ENCODE data around the gene ZNF697. TPM values are rescaled to one million over a fixed set of nuclear protein-coding genes. Genes with fewer than 3 reads are reported as not detected.

ZNF697 gene
- total RNA-seq, 1 donor from 2014 or later = 46.1 TPM

GRCh38 chr1:119595168-119595567 lies 52.9 kb downstream of the ZNF697 start:
- no peaks in the 10 kb centered on the region for H3K36me3 ChIP-seq (ENCODE audit: insufficient read depth, low read length)
- peaks cover 8% of the 10 kb centered on the region for H3K27me3 ChIP-seq (ENCODE audit: insufficient read depth, low read length)
- no peak overlapping the region for H3K4me2 ChIP-seq (ENCODE audit: low read length)
- H3K27ac ChIP-seq (ENCODE audit: low read depth, low read length) = no peak overlapping the region
- H3K4me1 ChIP-seq (ENCODE audit: insufficient read depth, low read length) = no peaks in the 10 kb centered on the region
- H3K9me3 Mint-ChIP-seq (ENCODE audit: unreplicated experiment) = peaks cover 3% of the 10 kb centered on the region
- peaks cover 6% of the 10 kb centered on the region for H3K36me3 Mint-ChIP-seq (ENCODE audit: low read depth, unreplicated experiment)
- no peak overlapping the region for H2AFZ ChIP-seq (ENCODE audit: low read depth, low read length)
- no peak overlapping the region for H3K27ac Mint-ChIP-seq (ENCODE audit: unreplicated experiment)
- H3K4me1 Mint-ChIP-seq (ENCODE audit: low read depth, unreplicated experiment) = peaks cover 31% of the 10 kb centered on the region
- H3K9me3 ChIP-seq (ENCODE audit: insufficient read depth, low read depth, low read length) = no peaks in the 10 kb centered on the region
- H3K4me3 Mint-ChIP-seq (ENCODE audit: unreplicated experiment) = no peak overlapping the region
- no peaks in the 10 kb centered on the region for H4K20me1 ChIP-seq (ENCODE audit: insufficient read depth, low read length)
- DNase-seq (ENCODE audit: low read depth) (no peak), FAIRE-seq (no peak)
- no peaks in the 10 kb centered on the region for H3K79me2 ChIP-seq (ENCODE audit: insufficient read depth, low read length)
- TF ChIP-seq, protein P1, sequence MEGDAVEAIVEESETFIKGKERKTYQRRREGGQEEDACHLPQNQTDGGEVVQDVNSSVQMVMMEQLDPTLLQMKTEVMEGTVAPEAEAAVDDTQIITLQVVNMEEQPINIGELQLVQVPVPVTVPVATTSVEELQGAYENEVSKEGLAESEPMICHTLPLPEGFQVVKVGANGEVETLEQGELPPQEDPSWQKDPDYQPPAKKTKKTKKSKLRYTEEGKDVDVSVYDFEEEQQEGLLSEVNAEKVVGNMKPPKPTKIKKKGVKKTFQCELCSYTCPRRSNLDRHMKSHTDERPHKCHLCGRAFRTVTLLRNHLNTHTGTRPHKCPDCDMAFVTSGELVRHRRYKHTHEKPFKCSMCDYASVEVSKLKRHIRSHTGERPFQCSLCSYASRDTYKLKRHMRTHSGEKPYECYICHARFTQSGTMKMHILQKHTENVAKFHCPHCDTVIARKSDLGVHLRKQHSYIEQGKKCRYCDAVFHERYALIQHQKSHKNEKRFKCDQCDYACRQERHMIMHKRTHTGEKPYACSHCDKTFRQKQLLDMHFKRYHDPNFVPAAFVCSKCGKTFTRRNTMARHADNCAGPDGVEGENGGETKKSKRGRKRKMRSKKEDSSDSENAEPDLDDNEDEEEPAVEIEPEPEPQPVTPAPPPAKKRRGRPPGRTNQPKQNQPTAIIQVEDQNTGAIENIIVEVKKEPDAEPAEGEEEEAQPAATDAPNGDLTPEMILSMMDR (IDR thresholded peaks at IDR 0.05; ENCODE audit: insufficient read depth, low read depth, low read length) = no peak
- TF ChIP-seq EZH2 (IDR thresholded peaks at IDR 0.05; ENCODE audit: insufficient read depth, low read length) = no peak
- H3K4me3 ChIP-seq (ENCODE audit: insufficient read depth, low read depth, low read length) = no peak overlapping the region
- H3K9ac ChIP-seq (ENCODE audit: low read length) = no peak overlapping the region
- H3K27me3 Mint-ChIP-seq (ENCODE audit: low read depth, unreplicated experiment) = no peaks in the 10 kb centered on the region

DNA sequence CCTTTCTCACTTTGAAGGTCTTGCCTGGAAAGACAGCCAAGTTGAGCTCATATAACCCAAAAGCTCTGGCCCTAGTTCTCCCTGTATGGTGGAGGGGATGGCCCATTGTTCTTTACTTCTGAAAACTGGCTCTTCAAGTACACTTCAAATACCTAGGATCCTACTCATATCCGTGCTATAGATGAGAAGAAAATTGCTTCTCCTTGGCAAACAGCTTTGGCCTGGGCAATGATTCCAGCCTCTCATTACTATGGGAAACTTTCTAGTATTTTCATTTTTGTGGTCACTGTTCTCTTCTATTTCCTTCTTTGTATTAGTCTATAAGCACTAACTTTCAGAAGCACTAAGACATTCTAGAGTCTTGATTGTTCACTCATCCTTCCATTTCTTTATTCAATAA lies 53.7 kb downstream of the ZNF697 start:
- peak; percentile 87 for DNase-seq (ENCODE audit: low read depth)
- no peak overlapping the region for H3K27ac ChIP-seq (ENCODE audit: low read depth, low read length)

DNA sequence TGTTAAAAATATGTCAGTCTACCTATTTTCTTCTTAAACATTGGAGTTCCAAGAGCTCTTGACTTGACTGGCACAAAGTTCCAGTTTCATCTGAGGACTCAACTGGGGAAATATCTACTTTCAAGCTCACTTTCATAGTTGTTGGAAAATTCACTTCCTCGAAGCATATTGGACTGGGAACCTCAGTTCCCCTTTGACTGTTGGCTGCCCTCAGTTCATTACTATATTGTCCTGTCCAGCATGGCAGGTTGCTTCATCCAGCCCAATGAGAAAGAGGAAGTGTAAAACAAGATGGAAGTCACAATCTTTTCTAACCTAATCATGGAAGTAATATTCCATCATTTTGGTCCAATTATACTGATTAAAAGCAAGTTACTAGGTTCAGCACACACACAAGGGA lies 54.3 kb downstream of the ZNF697 start:
- H3K9me3 ChIP-seq (ENCODE audit: insufficient read depth, low read depth, low read length) = no peaks in the 10 kb centered on the region
- H3K4me3 Mint-ChIP-seq (ENCODE audit: unreplicated experiment) = no peak overlapping the region
- H3K27me3 Mint-ChIP-seq (ENCODE audit: low read depth, unreplicated experiment) = no peaks in the 10 kb centered on the region
- H3K4me1 ChIP-seq (ENCODE audit: insufficient read depth, low read length) = no peaks in the 10 kb centered on the region
- H3K9me3 Mint-ChIP-seq (ENCODE audit: unreplicated experiment) = peaks cover 3% of the 10 kb centered on the region
- H2AFZ ChIP-seq (ENCODE audit: low read depth, low read length) = no peak overlapping the region
- peaks cover 8% of the 10 kb centered on the region for H3K27me3 ChIP-seq (ENCODE audit: insufficient read depth, low read length)
- no peak overlapping the region for H3K4me3 ChIP-seq (ENCODE audit: insufficient read depth, low read depth, low read length)
- H4K20me1 ChIP-seq (ENCODE audit: insufficient read depth, low read length) = no peaks in the 10 kb centered on the region
- peaks cover 33% of the 10 kb centered on the region for H3K4me1 Mint-ChIP-seq (ENCODE audit: low read depth, unreplicated experiment)
- H3K36me3 ChIP-seq (ENCODE audit: insufficient read depth, low read length) = no peaks in the 10 kb centered on the region
- H3K79me2 ChIP-seq (ENCODE audit: insufficient read depth, low read length) = no peaks in the 10 kb centered on the region
- TF ChIP-seq EZH2 (IDR thresholded peaks at IDR 0.05; ENCODE audit: insufficient read depth, low read length) = no peak
- TF ChIP-seq, protein P1 (IDR thresholded peaks at IDR 0.05; ENCODE audit: insufficient read depth, low read depth, low read length) = no peak
- H3K27ac ChIP-seq (ENCODE audit: low read depth, low read length) = no peak overlapping the region
- H3K9ac ChIP-seq (ENCODE audit: low read length) = no peak overlapping the region
- peak overlapping the region; percentile 55 for H3K27ac Mint-ChIP-seq (ENCODE audit: unreplicated experiment)
- no peak overlapping the region for H3K4me2 ChIP-seq (ENCODE audit: low read length)
- DNase-seq (ENCODE audit: low read depth) (no peak), FAIRE-seq (no peak)
- H3K36me3 Mint-ChIP-seq (ENCODE audit: low read depth, unreplicated experiment) = peaks cover 6% of the 10 kb centered on the region

More for the DNA sequence above, 53.7 kb downstream of the ZNF697 start:
- Histone ChIP-seq H3K79me2 (ENCODE audit: insufficient read depth, low read length) (no peaks in the 10 kb centered on the region), H3K4me1 (ENCODE audit: insufficient read depth, low read length) (no peaks in the 10 kb centered on the region), H3K9ac (ENCODE audit: low read length) (no peak overlapping the region), H4K20me1 (ENCODE audit: insufficient read depth, low read length) (no peaks in the 10 kb centered on the region), H3K9me3 (ENCODE audit: insufficient read depth, low read depth, low read length) (no peaks in the 10 kb centered on the region), H3K4me2 (ENCODE audit: low read length) (no peak overlapping the region), H2AFZ (ENCODE audit: low read depth, low read length) (no peak overlapping the region), H3K27me3 (ENCODE audit: insufficient read depth, low read length) (peaks cover 8% of the 10 kb centered on the region), H3K4me3 (ENCODE audit: insufficient read depth, low read depth, low read length) (no peak overlapping the region), H3K36me3 (ENCODE audit: insufficient read depth, low read length) (no peaks in the 10 kb centered on the region)
- no peaks in the 10 kb centered on the region for H3K27me3 Mint-ChIP-seq (ENCODE audit: low read depth, unreplicated experiment)
- no peak for TF ChIP-seq EZH2 (IDR thresholded peaks at IDR 0.05; ENCODE audit: insufficient read depth, low read length)
- TF ChIP-seq, protein P1 (IDR thresholded peaks at IDR 0.05; ENCODE audit: insufficient read depth, low read depth, low read length) = no peak
- FAIRE-seq = no peak
- peaks cover 3% of the 10 kb centered on the region for H3K9me3 Mint-ChIP-seq (ENCODE audit: unreplicated experiment)
- H3K4me3 Mint-ChIP-seq (ENCODE audit: unreplicated experiment) = no peak overlapping the region
- peaks cover 33% of the 10 kb centered on the region for H3K4me1 Mint-ChIP-seq (ENCODE audit: low read depth, unreplicated experiment)
- peak overlapping the region; percentile 34 for H3K27ac Mint-ChIP-seq (ENCODE audit: unreplicated experiment)
- H3K36me3 Mint-ChIP-seq (ENCODE audit: low read depth, unreplicated experiment) = peaks cover 6% of the 10 kb centered on the region

Data from astrocyte (in vitro differentiated cells and primary cell).